Keratinocyte (primary cell): ENCODE measurements around the gene FOXE3. TPM values are rescaled to one million over a fixed set of nuclear protein-coding genes. Genes with fewer than 3 reads are reported as not detected.

Experiments used
- polyA plus RNA-seq, 5 experiments: library from polyadenylated mRNA; depleted of rRNA in 3 of 5; stranded (reverse) in 3 of 5; stranded (forward) in 1 of 5; unstranded in 1 of 5; fragments of >200 nt; gene quantifications; 1 replicate in 1 of 5; 2 replicates in 3 of 5; 3 replicates in 1 of 5; pipeline versions ENCODE4 v1.2.1 to v1.2.3, GENCODE V29; 2011 to 2012; ENCODE audit warnings: missing spikeins in 2 of 5, low read depth in 1 of 5, low replicate concordance in 1 of 5

The FOXE3 gene
- polyA plus RNA-seq, 1 donor (not counting 4 experiments of a cell fraction or from before 2014, with no cell fraction given), result not detected

Other genes starting within 250 kb of the FOXE3 start
- 1.5 to 29.2 TPM (median 1.5 TPM) in 3 replicates for gene PDZK1IP1, start 226.2 kb upstream of the FOXE3 start, polyA plus RNA-seq
- gene TAL1, start 184.1 kb upstream of the FOXE3 start, polyA plus RNA-seq, result not detected in 3 replicates
- gene STIL, start 102.1 kb upstream of the FOXE3 start, polyA plus RNA-seq, result 3.8 to 10.5 TPM (median 9.4 TPM) in 3 replicates
- gene CMPK1, start 82.5 kb upstream of the FOXE3 start, polyA plus RNA-seq, result 35.5 to 63.8 TPM (median 37.0 TPM) in 3 replicates
- 0.01 to 0.05 TPM (median 0.04 TPM) in 3 replicates for gene FOXD2, start 21.8 kb downstream of the FOXE3 start, polyA plus RNA-seq